T-helper 22 cell (primary cell): ENCODE measurements around the gene RALGAPA1.
A peak's percentile ranks its signal among the peaks of the same experiment; 100 is the strongest.

Source experiments
- DNase-seq: peaks from one replicate; pipeline ENCODE4 v3.0.0-alpha.2; 2020; ENCODE audit warnings: low read depth

RALGAPA1 gene

GRCh38 chr14:35535483-35536112 lies 273.5 kb downstream of the RALGAPA1 start:
- DNase-seq, result no peak

- DNase-seq, result peak; percentile 20
Observed at GRCh38 chr14:35534873-35535482, 274.1 kb downstream of the RALGAPA1 start.

DNA sequence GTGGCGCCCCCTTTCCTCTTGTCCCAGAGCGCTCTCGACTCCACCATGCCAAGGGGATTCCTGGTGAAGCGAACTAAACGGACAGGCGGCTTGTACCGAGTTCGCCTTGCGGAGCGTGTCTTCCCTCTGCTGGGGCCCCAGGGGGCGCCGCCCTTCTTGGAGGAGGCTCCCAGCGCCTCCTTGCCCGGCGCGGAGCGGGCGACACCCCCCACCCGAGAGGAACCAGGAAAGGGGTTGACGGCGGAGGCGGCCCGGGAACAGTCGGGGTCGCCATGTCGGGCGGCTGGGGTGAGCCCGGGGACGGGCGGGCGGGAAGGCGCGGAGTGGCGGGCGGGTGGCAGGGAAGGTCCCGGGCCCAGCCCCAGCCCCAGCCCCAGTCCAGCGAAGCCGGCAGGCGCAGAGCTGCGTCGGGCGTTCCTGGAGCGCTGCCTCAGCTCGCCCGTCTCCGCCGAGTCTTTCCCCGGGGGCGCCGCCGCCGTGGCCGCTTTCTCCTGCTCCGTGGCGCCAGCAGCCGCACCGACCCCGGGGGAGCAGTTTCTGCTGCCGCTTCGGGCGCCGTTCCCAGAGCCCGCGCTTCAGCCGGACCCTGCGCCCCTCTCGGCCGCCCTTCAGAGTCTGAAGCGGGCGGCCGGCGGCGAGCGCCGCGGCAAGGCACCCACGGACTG lies 274.8 kb downstream of the RALGAPA1 start:
- DNase-seq, result no peak

GRCh38 chr14:35533357-35534207 lies 275.5 kb downstream of the RALGAPA1 start, which contains the start of gene INSM2:
INSM2 (plus strand) TSS chr14:35534164; CDS start chr14:35534253, 89 bp downstream.
- peak; percentile 8 for DNase-seq

DNA sequence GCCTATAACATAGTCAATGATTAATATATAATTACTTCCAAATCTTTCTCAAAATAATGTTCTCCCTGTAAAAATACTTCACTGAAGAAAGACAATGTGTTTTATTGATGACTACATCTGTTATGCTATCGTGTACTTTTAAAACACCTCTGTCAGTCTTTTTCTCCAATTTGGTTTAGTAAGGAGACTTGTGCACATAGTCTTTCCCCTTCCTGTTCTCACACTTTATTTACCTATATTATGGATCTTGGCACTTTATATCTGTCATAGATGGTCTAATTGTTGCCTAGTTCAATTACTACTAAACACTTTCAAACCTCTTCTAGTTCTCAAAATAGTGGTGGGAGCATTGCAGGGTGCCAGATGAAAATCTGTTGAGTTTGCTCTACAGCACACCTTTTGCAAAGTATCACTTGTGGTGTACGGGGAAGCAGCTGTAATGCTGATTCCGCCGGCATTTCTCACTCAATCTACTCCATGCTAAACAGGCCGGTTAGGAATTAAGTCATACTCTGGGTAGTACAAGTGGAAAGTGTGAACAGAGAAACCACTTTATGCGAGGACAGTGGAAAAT lies 276.2 kb downstream of the RALGAPA1 start:
- no peak for DNase-seq

GRCh38 chr14:35531960-35532747 lies 276.9 kb downstream of the RALGAPA1 start:
- DNase-seq, result no peak

DNA sequence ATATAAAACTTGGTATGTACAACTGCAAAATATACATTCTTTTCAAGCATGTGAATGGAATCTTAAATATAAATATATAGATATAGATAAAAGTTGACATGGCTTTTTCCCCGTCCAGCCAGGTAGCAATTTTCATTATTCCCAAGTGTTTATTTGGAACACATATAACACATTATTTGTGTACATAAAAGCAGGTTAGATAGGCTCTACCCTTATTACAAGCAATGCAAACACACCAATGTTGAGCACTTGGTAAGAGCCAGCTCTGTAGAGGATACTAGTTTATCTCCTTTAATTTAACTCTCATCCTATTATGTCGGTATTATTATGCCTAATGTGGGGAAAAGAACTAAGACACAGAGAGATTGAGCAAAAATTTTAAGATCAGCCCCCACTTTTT lies 282.1 kb downstream of the RALGAPA1 start:
- DNase-seq, result no peak

GRCh38 chr14:35525695-35526094 lies 283.4 kb downstream of the RALGAPA1 start:
- DNase-seq, result no peak

DNA sequence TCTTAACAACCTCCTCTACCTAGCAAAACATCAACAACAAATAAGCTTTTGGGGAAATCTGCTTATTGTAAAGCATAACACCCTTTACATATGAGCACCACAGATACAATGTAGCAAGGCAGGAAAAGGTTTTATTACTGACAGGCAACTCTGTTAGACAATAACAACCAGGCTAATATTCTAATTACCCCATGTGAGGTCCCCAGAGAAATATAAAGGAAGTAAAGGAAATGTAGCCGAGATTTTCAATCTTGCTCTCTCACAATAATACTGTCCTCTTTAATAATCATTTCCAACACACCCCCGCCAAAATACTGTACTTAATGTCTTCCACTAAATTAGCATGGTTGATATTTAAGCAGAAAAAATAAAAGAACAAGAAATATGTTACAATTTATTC lies 289.1 kb downstream of the RALGAPA1 start:
- DNase-seq, result no peak

GRCh38 chr14:35515916-35516315 lies 293.2 kb downstream of the RALGAPA1 start:
- DNase-seq, result no peak

DNA sequence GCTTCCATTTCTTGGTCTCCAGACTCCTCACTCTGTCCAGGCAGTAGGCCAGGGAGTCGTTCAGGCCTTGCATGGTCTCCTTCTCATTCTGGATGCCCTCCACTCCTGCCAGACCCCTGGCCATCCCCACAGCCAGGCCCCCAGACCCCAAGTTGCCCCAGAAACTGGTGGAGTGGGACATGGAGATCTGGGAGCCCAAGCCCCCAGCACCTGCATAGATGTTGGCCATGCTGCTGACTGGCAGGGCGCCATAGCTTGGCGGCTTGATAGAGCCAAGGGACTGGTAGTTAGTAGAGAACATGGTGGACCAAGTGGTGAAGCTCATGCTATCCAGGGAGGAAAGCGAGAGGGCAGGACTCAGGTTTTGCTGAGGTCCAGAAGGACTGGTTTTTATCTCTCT lies 296.3 kb downstream of the RALGAPA1 start:
- DNase-seq, result no peak

GRCh38 chr14:35509846-35510245 lies 299.2 kb downstream of the RALGAPA1 start:
- no peak for DNase-seq

DNA sequence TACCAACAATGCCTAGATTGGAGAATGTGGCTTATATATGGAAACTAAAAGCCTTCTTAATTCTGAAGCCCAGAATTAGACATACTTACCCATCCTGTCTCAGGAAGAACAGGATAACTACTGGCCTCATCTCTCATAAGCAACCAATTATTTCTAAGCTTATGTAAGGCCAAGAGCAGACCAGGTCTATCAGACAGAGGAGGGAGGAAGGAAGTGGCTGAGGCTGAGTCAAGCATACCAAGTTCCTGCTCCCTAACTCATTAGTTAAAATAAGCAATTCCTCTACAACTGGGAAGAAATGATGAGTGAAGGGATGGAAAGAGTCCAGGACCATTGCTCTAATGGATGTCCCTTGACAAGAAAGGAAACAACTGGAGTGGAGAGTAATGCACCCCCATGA lies 302.2 kb downstream of the RALGAPA1 start:
- no peak for DNase-seq

DNA sequence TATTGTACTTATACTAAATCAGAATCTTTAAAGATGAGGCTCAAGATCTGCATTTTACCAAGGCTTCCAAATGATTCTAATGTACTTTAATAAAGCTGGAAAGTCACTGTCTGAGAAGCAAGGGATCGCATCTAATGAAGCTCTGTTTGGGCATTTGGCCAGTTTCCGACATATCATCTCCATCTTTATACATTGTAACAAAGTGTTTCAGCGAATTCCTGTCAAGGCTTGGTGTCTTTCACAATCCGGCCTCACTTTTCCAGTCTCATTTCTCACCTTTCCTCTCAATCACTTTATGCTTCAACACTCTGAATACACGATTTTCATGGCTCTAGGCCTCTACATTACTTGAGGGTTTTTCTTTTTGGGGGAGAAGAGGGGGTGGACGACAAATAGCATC lies 302.6 kb downstream of the RALGAPA1 start:
- DNase-seq, result no peak

DNA sequence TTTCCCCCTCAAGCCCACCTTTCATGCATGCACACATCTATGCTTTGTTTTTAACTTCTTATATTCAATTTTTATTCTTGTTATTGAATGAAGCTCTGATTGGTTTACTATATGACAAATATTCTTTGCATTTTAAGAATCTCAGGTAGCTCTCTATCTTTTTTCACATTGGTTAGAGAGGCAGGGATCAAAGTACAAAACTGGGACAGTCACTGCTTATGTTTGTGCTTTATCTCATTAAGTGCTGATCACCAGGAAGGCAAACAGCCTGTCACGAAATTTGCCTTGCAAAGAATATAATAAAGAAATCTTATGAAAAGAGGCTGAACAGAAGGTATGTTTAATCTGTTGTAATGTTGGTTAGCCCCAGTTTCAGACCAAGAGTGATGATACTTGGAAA lies 304.8 kb downstream of the RALGAPA1 start:
- no peak for DNase-seq

DNA sequence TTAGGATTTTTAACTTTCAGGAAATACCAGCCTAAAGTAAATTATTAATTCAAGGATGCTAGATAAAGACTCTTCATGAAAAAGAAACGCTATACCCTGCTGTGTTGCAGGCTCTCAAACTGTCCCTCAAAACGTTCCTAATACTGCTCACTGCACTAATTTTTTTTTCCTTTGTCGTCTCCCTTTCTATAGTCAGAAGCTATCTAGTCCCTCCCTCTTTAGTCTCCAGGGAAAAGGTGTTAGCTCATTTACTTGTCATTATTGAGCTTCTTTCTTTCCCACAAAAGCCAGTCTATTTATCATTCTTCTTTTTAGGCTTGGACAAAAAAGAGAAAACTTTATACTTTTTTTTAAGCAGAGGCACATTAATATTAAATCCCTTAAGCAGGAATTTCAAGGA lies 305.4 kb downstream of the RALGAPA1 start:
- DNase-seq, result no peak

DNA sequence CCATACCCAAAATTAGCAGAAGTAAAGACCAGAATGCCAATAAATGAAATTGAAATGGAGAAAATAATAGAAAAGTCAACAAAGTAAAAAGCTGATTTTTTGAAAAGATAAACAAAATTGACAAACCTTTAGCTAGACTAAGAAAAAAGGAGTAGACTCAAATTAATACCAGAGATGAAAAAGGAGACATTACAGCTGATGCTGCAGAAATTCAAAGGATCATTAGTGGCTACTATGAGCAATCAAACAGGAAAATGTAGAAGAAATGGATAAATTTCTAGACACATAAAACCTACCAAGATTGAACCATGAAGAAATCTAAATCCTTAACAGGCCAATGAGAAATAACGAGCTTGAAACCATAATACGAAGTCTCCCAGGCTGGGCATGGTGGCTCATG lies 309.9 kb downstream of the RALGAPA1 start:
- no peak for DNase-seq

DNA sequence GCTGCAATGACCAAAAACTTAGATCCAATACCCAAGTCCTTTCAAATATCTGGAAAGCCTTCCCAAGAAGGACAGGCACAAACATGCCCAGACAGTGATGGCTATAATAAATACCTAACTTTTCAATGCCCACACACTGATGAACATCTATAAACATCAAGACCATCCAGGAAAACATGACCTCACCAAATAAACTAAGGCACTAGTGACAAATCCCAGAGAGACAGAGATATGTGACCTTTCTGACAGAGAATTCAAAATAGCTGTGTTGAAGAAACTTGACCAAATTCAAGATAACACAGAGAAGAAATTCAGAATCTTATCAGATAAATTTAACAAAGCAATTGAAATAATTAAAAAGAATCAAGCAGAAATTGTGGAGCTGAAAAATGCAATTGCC lies 313.8 kb downstream of the RALGAPA1 start:
- no peak for DNase-seq

DNA sequence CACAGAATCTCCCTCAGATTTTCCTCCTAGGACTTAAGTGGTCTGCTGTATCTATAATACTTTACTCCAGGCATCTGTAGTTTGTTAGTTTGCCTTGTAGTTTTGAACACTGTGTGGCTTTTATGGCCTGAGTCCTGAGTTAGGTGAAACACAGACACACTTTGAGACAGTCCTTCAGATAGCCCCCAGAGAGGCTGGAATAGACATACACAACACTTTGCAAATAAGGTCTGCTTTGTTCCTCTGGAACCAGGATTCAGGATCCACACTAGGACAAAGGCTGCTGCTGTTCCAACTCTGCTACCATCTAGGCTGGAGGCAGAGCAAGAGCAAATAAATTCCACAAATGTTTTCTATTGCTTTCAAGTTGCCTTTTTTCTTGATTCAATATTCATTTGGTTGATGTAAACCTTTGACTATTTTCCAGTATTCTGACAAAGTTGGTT lies 316.5 kb downstream of the RALGAPA1 start:
- no peak for DNase-seq
